Left kidney (tissue), 8 donors: Measurements from ENCODE around the gene IPO11. TPM values are rescaled to one million over a fixed set of nuclear protein-coding genes. Genes with fewer than 3 reads are reported as not detected.
A peak's percentile ranks its signal among the peaks of the same experiment; 100 is the strongest.

Experiments
- DNase-seq: peaks from one replicate; pipeline ENCODE4 v3.0.0-alpha.2; 2013
- long read RNA-seq, 8 donors: transcript quantifications; one replicate each; lab custom pipeline, GENCODE V29; 2026
- polyA plus RNA-seq: library from polyadenylated mRNA; unstranded; fragments of 120-200 nt; gene quantifications from one replicate; pipeline ENCODE4 v1.2.1, GENCODE V29; 2013; ENCODE audit not compliant: insufficient read length

The IPO11 gene
- 37.8 TPM for polyA plus RNA-seq
- long read RNA-seq, donor 1, full-length matches to known transcripts = 1 of 1 reads
- long read RNA-seq, donor 1, partial matches to known transcripts = 0 of 1 reads
- long read RNA-seq, donor 1, other reads (novel, unspliced or antisense) = 0 of 1 reads
- long read RNA-seq, donor 2, partial matches to known transcripts = 0 of 3 reads
- long read RNA-seq, donor 2, other reads (novel, unspliced or antisense) = 0 of 3 reads
- long read RNA-seq, donor 3, full-length matches to known transcripts = 2 of 17 reads
- long read RNA-seq, donor 3, partial matches to known transcripts = 0 of 17 reads
- long read RNA-seq, donor 3, other reads (novel, unspliced or antisense) = 15 of 17 reads
- long read RNA-seq, donor 4, partial matches to known transcripts = 7 of 8 reads
- long read RNA-seq, donor 4, other reads (novel, unspliced or antisense) = 0 of 8 reads
- long read RNA-seq, donor 5, full-length matches to known transcripts = 6 of 6 reads
- long read RNA-seq, donor 5, partial matches to known transcripts = 0 of 6 reads
- long read RNA-seq, donor 5, other reads (novel, unspliced or antisense) = 0 of 6 reads
- long read RNA-seq, donor 6, full-length matches to known transcripts = 6 of 6 reads
- long read RNA-seq, donor 6, partial matches to known transcripts = 0 of 6 reads
- long read RNA-seq, donor 6, other reads (novel, unspliced or antisense) = 0 of 6 reads
- long read RNA-seq, donor 7, full-length matches to known transcripts = 5 of 5 reads
- long read RNA-seq, donor 7, partial matches to known transcripts = 0 of 5 reads
- long read RNA-seq, donor 7, other reads (novel, unspliced or antisense) = 0 of 5 reads
- long read RNA-seq, donor 8, partial matches to known transcripts = 0 of 1 reads
- long read RNA-seq, donor 8, other reads (novel, unspliced or antisense) = 0 of 1 reads

GRCh38 chr5:62412549-62413329 is at the start of gene IPO11:
TSS of gene IPO11 (plus strand) at chr5:62412763. CDS start at chr5:62437280, 24,517 bp downstream.
- peak; percentile 99 for DNase-seq

GRCh38 chr5:62369039-62369438 is 43.5 kb upstream of the IPO11 start:
- no peak for DNase-seq

- no peak for DNase-seq
Measured at GRCh38 chr5:62371409-62371808, 41.2 kb upstream of the IPO11 start.

- no peak for DNase-seq
Measured at GRCh38 chr5:62372600-62372999, 40.0 kb upstream of the IPO11 start.

- DNase-seq = no peak
Measured at GRCh38 chr5:62373382-62373781, 39.2 kb upstream of the IPO11 start.

GRCh38 chr5:62374090-62374489 is 38.5 kb upstream of the IPO11 start:
- DNase-seq = no peak

- DNase-seq = no peak
Measured at GRCh38 chr5:62375627-62376026, 36.9 kb upstream of the IPO11 start.

- no peak for DNase-seq
Measured at GRCh38 chr5:62376064-62376463, 36.5 kb upstream of the IPO11 start.

GRCh38 chr5:62385131-62385530 is 27.4 kb upstream of the IPO11 start:
- DNase-seq = no peak

GRCh38 chr5:62385816-62386400 is 26.7 kb upstream of the IPO11 start:
- DNase-seq = no peak

GRCh38 chr5:62386824-62387223 is 25.7 kb upstream of the IPO11 start:
- no peak for DNase-seq

- DNase-seq = no peak
Measured at GRCh38 chr5:62395210-62395950, 17.2 kb upstream of the IPO11 start.

- peak; percentile 97 for DNase-seq
Measured at GRCh38 chr5:62403411-62404250, 8.9 kb upstream of the IPO11 start, which contains the start of gene DIMT1. TSS of gene DIMT1 (minus strand) at chr5:62403905. CDS start at chr5:62403772, 133 bp downstream.

- DNase-seq = no peak
Measured at GRCh38 chr5:62413711-62414110, 1.1 kb downstream of the IPO11 start.

- DNase-seq = no peak
Measured at GRCh38 chr5:62418462-62419076, 6.0 kb downstream of the IPO11 start.

- no peak for DNase-seq
Measured at GRCh38 chr5:62419609-62420008, 7.0 kb downstream of the IPO11 start.

GRCh38 chr5:62421414-62421813 is 8.9 kb downstream of the IPO11 start:
- no peak for DNase-seq

GRCh38 chr5:62424763-62425162 is 12.2 kb downstream of the IPO11 start:
- DNase-seq = no peak
